ENCODE measurements around the gene ANKRD44.
A peak's percentile ranks its signal among the peaks of the same experiment; 100 is the strongest.
"Not testable (repeated sequence)": the region's sequence is repeated elsewhere in the genome, so short reads cannot be mapped to it uniquely, and the experiment has no call there.

ANKRD44 gene

GRCh38 chr2:197256547-197257170 is 53.9 kb downstream of the ANKRD44 start:
- no peak for DNase-seq

- DNase-seq, result no peak
Measured at GRCh38 chr2:197256021-197256420, 54.6 kb downstream of the ANKRD44 start.

- DNase-seq, result peak; percentile 51
Measured at GRCh38 chr2:197255543-197255942, 55.0 kb downstream of the ANKRD44 start.

GRCh38 chr2:197254776-197255530 is 55.6 kb downstream of the ANKRD44 start:
- DNase-seq, result no peak

- DNase-seq, result no peak
Measured at GRCh38 chr2:197251576-197251975, 59.0 kb downstream of the ANKRD44 start.

- no peak for DNase-seq
Measured at GRCh38 chr2:197251163-197251562, 59.4 kb downstream of the ANKRD44 start.

- no peak for DNase-seq
Measured at GRCh38 chr2:197250084-197250397, 60.5 kb downstream of the ANKRD44 start.

- DNase-seq, result no peak
Measured at GRCh38 chr2:197249381-197250083, 61.0 kb downstream of the ANKRD44 start.

GRCh38 chr2:197248623-197249022 is 62.0 kb downstream of the ANKRD44 start:
- no peak for DNase-seq

- DNase-seq, result no peak
Measured at GRCh38 chr2:197248001-197248401, 62.6 kb downstream of the ANKRD44 start.

GRCh38 chr2:197247083-197247482 is 63.5 kb downstream of the ANKRD44 start:
- no peak for DNase-seq

GRCh38 chr2:197245829-197246804 is 64.5 kb downstream of the ANKRD44 start:
- DNase-seq, result no peak

- DNase-seq, result no peak
Measured at GRCh38 chr2:197244349-197244748, 66.2 kb downstream of the ANKRD44 start.

- no peak for DNase-seq
Measured at GRCh38 chr2:197242719-197243118, 67.9 kb downstream of the ANKRD44 start.

GRCh38 chr2:197241596-197241995 is 69.0 kb downstream of the ANKRD44 start:
- DNase-seq, result no peak

- DNase-seq, result no peak
Measured at GRCh38 chr2:197241153-197241552, 69.4 kb downstream of the ANKRD44 start.

- no peak for DNase-seq
Measured at GRCh38 chr2:197240421-197241041, 70.0 kb downstream of the ANKRD44 start.

GRCh38 chr2:197240018-197240417 is 70.6 kb downstream of the ANKRD44 start:
- not testable (repeated sequence) for DNase-seq

- no peak for DNase-seq
Measured at GRCh38 chr2:197239434-197239833, 71.1 kb downstream of the ANKRD44 start.

GRCh38 chr2:197238043-197238365 is 72.6 kb downstream of the ANKRD44 start:
- no peak for DNase-seq

- no peak for DNase-seq
Measured at GRCh38 chr2:197237291-197238042, 73.1 kb downstream of the ANKRD44 start.

- DNase-seq, result no peak
Measured at GRCh38 chr2:197236816-197237215, 73.8 kb downstream of the ANKRD44 start.
